HTR-8/SVneo (cell line): ENCODE results near the gene FRMD4A.
A peak's percentile ranks its signal among the peaks of the same experiment; 100 is the strongest.
"Not testable (repeated sequence)": the region's sequence is repeated elsewhere in the genome, so short reads cannot be mapped to it uniquely, and the experiment has no call there.

Source experiments
- DNase-seq: peaks from one replicate; pipeline ENCODE4 v3.0.0; 2011; ENCODE audit warnings: low spot score, mixed read lengths; ENCODE audit not compliant: insufficient read length
- FAIRE-seq: peaks from 2 replicates; lab custom pipeline; 2011; peaks lifted over from hg19 to GRCh38; lab: Jason Lieb, UNC

The FRMD4A gene

DNA sequence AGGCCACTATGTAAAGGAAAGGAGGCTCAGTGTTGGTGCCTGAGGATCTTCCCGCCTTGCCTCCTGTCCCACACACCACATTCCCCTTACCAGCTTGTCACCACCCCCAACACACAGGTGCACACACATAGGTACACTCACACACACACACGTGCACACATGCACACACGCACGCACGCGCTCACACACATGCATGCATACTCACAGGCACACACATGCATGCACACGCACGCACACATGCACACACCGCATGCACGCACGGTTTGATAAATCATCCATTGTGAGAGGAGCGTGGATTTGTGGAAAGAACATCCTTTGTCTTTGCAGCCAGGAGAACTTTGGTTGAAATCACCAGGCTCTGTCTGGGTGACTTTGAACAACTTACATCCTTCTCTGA is 359.8 kb downstream of the FRMD4A start:
- DNase-seq = no peak
- FAIRE-seq = peak; percentile 69

DNA sequence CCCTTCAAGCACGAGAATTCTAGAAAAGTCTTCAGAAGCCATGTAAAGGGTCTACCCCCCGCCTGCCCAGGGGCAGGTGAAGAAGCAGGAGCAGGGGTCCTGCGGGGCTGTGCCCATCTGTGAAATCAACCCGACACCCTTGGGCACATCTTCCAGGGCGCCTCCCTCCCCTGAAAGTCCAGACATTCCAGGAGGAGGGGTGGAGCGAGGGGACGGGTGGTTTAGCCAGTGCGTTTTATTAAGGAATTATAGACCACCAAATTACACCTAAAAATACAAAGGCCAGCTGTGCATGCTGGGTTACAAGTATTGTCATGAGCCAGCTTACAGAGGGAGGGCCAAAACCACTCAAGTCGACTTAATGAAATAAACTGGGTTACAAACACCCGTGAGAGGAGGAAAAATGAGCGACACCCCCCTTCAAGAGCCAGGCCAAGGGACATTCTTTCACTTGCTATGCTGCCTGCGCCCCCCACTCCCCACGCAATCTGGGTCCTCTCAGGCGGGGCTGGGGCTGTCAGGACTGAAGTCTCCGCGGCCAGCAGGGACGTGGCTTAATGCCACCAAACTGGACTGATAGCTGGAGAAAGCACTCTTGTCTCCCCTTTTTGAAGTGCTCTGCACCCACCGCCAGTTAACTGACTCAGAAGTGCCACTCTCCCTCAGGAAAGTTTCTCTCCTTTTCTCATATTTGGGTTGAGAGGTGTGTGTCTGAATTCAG is 360.3 kb downstream of the FRMD4A start:
- FAIRE-seq (no peak), DNase-seq (no peak)

DNA sequence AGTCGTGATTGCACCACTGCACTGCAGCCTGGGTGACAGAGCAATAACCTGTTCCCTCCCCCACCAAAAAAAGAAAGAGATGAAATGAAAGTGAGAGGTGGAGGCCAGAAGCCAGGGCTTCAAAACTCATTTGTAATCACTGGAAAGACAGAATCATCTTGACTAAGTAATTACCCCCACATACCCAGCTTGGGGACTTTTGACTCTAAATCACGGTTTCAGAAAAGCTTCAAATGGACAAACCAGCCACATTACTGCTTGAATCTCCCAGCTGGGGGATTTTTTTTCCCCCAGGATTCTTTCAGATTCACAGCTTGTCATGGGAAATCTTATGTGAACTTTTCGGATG is 361.0 kb downstream of the FRMD4A start:
- no peak for DNase-seq
- FAIRE-seq = no peak

DNA sequence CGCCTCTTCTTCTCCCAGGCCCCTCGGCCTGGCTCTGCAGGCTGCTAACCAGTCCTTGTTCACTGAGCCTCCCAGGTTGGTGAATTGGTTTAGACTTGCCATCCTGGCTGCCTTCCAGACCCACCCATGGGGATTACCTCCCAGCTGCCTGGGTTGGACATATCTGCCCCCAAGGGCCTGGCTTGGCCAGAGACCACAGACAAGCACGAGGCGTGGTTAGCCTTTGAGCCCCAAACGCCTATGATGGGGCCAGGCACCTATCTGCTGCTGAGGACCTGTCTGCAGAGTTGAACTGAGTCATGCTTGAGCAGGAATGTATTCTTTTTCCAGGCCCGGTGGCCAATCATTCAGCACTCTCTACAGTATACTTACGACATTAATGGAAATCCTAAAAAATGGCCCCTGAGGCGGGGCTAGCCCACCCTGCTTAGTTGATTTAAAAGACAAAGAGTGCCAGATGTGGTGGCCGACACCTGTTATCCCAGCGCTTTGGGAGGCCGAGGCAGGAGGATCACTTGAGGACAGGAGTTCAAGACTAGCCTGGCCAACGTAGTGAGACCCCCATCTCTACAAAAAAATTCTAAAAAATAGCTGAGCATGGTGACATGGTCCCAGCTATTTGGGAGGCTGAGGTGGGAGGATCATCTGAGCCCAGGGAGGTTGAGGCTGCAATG is 361.5 kb downstream of the FRMD4A start:
- no peak for FAIRE-seq
- no peak for DNase-seq

DNA sequence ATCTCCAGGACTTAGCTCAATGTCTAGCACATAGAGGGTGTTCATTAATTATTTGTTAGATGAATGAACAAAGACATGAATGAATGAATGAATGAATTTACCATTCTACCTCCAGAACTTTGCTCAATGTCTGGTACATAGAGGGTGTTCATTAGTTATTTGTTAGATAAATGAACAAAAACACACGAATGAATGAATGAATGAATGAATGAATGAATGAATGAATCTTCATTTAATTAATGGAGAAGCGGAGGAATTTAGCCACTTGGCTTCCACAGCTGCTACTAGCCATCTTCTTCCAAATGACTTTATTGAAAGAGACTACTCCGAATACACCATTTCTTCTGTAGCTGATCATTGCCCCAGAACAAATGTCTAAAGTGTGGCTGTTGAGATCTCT is 368.9 kb downstream of the FRMD4A start:
- DNase-seq (no peak), FAIRE-seq (no peak)

DNA sequence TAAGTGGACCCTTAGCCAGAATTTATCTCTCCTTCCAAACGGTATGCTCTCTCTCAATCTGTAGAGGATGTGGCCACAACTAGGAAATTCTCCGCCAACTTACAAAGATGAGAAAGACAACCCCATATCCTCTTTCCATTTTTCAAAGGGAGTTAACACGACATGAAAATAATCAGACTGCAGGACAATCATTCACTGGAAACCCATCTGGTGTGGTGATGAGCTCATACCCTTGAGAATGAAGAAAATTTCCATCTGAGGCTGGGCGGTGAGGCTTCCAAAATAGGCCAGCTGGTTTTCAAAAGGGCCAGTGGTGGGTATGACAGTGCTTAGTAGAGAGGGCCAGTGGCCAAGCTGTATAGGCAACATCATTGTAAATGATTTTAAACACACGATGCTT is 369.6 kb downstream of the FRMD4A start:
- FAIRE-seq (no peak), DNase-seq (peak; percentile 56)

DNA sequence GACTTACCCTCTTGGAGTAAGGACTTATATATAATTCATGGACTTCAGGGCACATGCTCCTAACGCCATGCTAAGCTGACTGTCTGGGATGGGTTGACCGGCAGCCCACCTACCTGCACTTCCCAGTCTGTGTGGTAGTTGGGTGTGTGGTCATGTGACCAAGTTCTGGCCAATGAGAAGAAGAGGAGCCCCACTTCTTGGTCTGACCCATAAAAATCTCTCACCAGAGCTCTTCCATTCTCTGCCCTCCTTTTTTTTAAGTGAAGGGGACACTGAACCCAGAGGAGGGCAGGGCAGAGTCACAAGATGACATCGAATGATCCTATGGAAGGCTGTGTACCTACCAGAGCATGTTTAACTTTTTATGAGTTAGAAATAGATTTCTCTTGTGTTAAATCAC is 370.1 kb downstream of the FRMD4A start:
- DNase-seq = no peak
- no peak for FAIRE-seq

DNA sequence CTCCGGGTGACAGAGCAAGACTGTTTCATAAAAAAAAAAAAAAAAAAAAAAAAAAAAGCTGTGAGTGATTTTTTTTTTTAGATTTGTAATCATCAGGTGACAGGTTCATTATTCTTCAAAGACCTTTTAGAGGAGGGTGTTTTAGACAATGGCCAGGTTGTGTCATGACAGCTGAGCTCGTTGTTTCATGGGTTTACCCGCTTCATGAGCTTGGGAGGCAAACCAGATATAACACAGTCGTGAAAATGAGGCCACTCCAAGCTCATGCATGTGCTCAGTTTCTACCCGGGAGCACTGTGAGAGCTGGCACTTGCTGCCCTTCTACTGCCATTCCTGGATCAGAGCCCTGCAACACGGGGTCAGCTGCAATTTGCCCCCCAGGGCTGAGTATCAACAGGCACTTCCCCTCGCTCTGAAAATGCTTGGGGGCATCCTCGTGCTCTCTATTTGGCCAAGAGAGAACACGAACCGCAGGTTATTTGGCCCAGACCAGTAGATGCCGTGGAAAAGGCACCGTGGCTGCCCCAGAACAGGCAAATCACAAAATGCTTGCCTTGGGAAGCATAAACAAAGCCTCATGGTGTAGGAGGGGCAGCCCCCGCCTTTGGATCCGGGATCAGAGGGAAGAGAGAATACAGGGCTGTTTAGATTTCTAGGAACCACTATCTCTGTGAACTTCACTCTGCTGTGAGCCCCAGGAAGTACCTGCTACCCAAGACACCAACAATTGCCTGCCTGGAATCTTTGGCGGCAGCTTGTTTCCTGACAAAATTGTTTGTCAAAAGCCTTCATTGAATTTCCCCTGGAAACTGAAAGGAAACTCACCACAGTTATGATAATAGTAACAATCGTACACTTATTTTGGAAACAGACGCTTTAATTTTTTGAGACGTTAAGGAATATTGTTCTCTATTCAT is 371.0 kb downstream of the FRMD4A start:
- FAIRE-seq = no peak
- no peak for DNase-seq

DNA sequence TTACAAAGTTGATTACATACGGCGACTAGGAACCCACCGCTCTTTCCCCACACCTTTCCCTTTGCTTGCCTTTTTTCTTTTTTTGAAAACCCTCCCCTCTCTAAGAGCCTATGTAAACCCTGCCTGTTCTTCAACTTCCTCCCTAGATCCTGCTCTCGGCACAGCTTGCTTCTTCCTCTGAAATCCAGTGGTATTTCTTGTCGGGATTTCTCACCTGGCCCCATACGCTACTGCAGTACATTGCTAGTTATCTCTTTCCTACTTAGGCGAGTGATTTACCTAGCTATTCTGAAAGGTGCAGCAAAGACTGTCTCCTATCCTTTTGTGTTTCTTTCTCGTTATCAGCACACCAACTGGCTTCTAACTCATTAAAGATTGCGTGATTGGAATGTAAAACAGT is 372.9 kb downstream of the FRMD4A start:
- DNase-seq (no peak), FAIRE-seq (no peak)

DNA sequence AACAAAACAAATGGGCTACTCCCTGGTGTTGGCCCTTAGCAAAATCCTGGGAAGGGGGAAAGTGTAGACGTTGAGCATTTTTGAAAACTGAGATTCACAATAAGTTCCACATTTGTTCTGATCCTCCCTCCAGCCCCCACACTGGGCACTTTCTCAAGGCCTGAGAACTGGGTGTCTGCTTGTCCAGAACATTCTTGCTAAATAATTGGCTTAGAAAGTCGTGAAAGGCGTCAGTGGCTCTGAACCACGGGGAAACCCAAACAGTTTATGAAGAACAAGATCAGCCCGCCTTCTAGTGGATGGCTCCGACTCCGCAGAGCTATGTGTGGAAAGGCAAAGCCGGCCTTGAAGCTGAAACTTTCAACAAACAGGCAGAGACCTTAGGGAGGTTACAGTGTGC is 373.9 kb downstream of the FRMD4A start:
- DNase-seq = no peak
- no peak for FAIRE-seq

DNA sequence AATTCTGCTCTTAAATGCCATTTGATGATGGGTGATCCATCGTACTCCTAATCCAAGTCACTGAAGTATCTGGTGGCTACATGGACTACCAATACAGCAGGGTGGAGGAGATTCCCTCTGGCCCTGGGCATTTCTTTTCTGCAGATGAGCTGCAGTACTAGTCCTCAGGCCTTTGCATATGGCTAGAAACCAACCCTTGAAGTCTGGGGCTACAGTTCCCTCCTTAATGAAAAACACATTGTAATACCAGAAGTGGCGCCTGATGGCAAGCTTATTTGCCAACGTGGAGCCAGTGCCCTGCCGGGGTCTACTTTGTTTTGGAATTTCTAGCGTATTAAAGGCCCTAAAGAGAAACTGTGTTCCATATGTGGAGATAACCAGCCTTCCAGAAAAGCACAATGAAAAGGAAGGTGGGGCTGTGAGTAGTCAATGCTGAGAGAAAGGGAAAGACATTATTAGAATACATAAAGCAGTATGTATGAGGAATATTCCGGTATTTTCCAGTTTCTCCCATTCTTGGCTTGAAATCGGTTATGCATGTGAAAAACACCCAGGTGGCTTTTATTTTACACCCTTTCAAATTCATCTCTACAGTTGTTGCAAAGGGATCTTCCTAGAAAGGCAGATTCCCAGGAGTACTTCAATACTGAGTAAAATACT is 375.2 kb downstream of the FRMD4A start:
- DNase-seq (no peak), FAIRE-seq (no peak)

DNA sequence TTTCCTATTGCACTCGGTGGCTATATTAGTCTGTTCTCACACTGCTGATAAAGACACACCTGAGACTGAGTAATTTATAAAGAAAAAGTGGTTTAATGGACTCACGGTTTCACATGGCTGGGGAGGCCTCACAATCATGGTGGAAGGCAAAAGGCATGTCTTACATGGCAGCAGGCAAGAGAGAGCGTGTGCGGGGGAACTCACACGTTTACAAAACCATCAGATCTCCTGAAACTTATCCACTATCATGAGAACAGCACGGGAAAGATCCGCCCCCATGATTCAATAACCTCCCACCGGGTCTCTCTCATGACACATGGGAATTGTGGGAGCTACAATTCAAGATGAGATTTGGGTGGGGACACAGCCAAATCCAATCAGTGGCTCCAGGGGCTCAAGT is 376.5 kb downstream of the FRMD4A start:
- not testable (repeated sequence) for FAIRE-seq

DNA sequence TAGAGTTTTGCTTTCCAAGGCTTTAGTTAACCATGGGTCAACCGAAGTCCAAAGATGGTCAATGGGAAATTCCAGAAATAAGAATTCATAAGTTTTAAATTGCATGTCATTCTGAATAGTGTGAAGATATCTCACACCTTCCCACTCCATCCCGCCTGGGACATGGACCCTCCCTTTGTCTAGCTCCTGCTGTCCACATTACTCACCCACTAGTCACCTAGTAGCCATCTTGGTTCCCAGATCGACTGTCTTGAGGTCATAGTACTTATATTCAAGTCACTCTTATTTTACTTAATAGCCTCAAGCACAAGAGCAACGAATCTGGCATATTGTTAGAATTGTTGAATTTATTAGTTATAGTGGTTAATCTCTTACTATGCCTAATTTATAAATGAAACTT is 377.4 kb downstream of the FRMD4A start:
- FAIRE-seq (no peak), DNase-seq (no peak)

More for the DNA sequence above, 376.5 kb downstream of the FRMD4A start:
- DNase-seq = not testable (repeated sequence)

DNA sequence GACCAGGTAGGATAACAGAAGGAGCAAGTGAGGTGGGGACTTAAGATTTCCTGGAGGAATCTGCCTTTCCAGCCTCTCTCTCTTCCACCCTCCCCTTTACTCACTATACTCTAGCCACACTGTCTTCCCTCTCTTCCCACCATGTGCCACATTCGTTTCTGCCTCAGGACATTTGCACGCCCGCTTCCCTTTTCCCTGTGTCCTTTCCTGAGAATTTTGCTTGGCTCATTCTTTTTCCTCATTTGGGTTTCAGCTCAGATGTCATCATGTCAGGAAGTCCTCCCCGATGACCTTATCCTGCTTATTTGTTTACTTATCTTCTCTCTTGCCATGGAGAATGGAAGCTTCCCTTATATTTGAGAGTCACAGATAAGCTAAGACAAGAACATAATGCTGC is 380.2 kb downstream of the FRMD4A start:
- no peak for FAIRE-seq
- no peak for DNase-seq

DNA sequence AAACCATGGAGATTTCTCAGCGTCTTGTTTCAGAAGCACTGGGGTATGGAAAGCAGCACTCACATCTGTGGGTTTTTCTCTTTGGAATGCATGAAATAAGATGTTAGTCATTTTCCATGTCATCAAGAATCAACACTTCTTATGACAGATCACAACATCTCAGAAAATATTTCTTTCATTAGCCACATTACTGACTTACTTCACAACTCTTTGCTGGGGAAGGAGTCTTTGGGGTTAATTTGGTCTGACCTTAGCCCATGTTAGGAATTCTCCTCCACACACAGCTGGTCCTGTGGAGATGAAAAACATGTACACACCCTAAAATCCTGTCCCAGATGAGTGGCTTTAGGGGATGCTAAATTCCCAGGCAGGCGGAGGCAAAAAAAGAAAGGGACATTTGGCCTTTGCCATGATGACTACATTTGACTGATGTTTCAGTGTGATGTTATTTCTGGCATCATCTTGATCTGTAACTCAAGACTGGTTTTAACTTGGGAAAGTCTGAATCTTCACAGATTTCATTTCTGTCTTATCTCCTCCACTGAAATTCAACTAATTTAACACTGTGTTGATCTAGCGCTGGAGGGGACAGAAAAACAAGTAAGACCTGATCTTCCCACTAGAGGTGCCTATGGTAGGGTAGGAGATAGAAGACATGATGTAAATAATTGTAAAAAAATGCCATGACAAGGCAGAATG is 380.7 kb downstream of the FRMD4A start:
- FAIRE-seq = peak; percentile 89
- DNase-seq = peak; percentile 43

DNA sequence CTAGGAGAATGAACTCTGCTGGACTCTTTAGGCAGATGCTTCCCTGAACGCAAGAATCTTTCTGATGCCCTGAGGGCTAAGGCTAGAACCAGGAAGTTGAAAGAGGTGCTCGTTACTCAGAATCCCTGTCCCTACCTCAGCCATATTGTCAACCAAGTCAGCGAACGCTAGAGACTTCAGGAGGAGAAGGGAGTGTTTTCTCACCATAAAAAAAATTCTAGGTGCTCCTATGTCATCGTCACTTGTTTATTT is 384.6 kb downstream of the FRMD4A start:
- FAIRE-seq (no peak), DNase-seq (peak; percentile 28)

DNA sequence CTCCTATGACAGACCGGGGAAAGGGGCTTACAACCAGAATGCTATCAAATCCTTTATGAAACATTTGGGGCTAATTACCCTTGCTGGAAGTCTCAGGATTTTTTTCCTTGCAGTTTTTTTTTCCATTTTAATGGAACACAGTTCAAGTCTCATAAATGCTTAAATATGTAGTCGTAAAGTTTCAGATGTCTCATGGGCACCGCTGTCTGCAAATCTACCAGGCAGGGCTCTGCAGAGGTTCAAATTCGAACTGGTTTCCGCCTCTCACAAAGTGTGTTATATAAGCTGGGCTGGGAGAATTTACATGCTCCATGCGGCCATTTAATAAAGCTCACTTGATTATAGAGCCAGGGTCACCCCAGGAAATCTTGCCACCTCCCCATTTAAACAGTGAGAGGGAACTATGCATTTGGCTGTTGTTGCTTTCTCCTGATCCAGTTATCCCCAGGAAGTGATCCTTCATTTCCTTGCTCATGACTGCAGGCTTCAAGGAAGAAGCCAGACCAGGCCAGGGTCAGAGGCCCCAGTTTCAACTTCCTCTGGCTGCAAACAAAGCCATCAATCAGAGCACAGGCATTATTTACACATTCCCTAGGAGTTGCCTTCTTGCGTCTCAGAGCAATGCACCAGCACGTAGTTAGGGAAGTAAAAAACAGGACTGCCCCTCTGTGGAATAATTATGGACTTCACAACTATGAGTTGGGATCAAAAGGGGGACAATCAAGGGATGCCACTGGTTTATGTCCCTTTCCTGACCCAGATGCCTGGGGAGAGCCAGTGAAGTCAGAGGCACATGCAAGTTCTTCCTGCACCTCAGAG is 385.1 kb downstream of the FRMD4A start:
- no peak for FAIRE-seq
- DNase-seq = peak; percentile 37

DNA sequence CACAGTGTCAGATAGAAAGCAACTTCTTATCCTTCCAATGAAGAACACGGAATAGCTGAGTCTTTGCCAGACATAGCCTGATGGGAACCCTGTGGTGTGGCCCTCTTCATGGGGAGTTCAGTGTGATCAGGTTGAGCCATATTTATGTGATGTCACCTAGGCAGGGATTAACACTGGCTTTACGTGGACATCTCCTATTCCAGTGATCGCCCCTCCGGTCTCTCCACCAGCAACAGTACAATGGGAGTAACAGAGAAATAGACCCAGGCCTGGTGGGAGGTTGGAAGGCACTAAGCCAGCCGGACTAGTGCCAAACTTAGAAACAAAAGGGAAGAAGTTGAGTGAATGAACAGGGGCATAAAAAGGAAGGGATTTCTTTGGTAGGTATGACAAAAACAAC is 385.9 kb downstream of the FRMD4A start:
- no peak for DNase-seq

DNA sequence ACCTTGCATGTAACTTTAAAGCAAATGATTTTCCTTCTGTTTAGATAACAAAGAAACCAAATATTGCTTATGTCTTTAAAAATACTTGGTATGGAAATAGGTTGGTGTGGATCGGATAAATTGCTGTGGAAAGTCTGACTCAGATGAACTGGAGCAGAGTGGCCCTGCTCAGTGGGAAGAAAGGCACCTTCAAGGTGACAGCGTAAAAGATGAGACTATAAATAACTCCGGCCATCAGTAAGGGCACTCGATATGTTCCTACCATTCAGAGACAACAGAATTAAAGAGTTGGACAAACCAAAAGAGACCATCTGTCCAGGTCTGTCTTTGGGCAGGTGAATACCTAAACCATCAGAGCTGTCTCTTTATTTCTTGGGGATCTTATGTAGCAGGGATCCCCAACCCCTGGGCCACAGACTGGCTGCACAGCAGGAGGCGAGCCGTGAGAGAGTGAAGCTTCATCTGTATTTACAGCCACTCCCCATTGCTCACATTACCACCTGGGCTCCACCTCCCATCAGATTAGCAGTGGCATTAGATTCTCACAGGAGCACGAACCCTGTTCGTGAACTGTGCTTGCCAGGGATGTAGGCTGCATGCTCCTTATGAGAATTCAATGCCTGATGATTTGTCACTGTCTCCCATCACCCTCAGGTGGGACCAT is 386.9 kb downstream of the FRMD4A start:
- DNase-seq (no peak), FAIRE-seq (no peak)

More for the DNA sequence above, 385.9 kb downstream of the FRMD4A start:
- no peak for FAIRE-seq
